ENCODE measurements around the gene JAML. TPM values are rescaled to one million over a fixed set of nuclear protein-coding genes. Genes with fewer than 3 reads are reported as not detected.

Gene JAML
- total RNA-seq, 1 donor from 2014 or later = 2.5 TPM

GRCh38 chr11:118258410-118258809, 33.6 kb upstream of the JAML start:
- no peak overlapping the region for H3K4me3 ChIP-seq (ENCODE audit: low read depth, low read length)
- H3K36me3 ChIP-seq (ENCODE audit: control insufficient read depth, insufficient read depth, low read length) = no peaks in the 10 kb centered on the region
- TF ChIP-seq CTCF (IDR thresholded peaks at IDR 0.05; ENCODE audit: insufficient read depth, low read length, poor library complexity, severe bottlenecking) = peak; percentile 31
- DNase-seq (ENCODE audit: low read depth) = no peak
- H3K27me3 ChIP-seq (ENCODE audit: control insufficient read depth, insufficient read depth, low read length) = no peaks in the 10 kb centered on the region

GRCh38 chr11:118252688-118253087, 27.9 kb upstream of the JAML start:
- Histone ChIP-seq H3K36me3 (ENCODE audit: control insufficient read depth, insufficient read depth, low read length) (no peaks in the 10 kb centered on the region), H3K4me3 (ENCODE audit: low read depth, low read length) (peak overlapping the region; percentile 91), H3K27me3 (ENCODE audit: control insufficient read depth, insufficient read depth, low read length) (no peaks in the 10 kb centered on the region)
- no peak for DNase-seq (ENCODE audit: low read depth)
- TF ChIP-seq CTCF (IDR thresholded peaks at IDR 0.05; ENCODE audit: insufficient read depth, low read length, poor library complexity, severe bottlenecking) = no peak

GRCh38 chr11:118251858-118252652, 27.2 kb upstream of the JAML start, which contains the start of gene MPZL3:
Gene MPZL3 (minus strand): TSS chr11:118252365. CDS start chr11:118252294, 71 bp downstream.
- no peak for TF ChIP-seq CTCF (IDR thresholded peaks at IDR 0.05; ENCODE audit: insufficient read depth, low read length, poor library complexity, severe bottlenecking)
- peak; percentile 79 for DNase-seq (ENCODE audit: low read depth)
- no peaks in the 10 kb centered on the region for H3K36me3 ChIP-seq (ENCODE audit: control insufficient read depth, insufficient read depth, low read length)
- H3K4me3 ChIP-seq (ENCODE audit: low read depth, low read length) = peak within 1 kb of the TSS; percentile 91
- no peaks in the 10 kb centered on the region for H3K27me3 ChIP-seq (ENCODE audit: control insufficient read depth, insufficient read depth, low read length)

GRCh38 chr11:118247041-118247440, 22.2 kb upstream of the JAML start:
- H3K27me3 ChIP-seq (ENCODE audit: control insufficient read depth, insufficient read depth, low read length) = no peaks in the 10 kb centered on the region
- DNase-seq (ENCODE audit: low read depth) = no peak
- TF ChIP-seq CTCF (IDR thresholded peaks at IDR 0.05; ENCODE audit: insufficient read depth, low read length, poor library complexity, severe bottlenecking) = no peak

GRCh38 chr11:118245936-118246562, 21.2 kb upstream of the JAML start:
- no peaks in the 10 kb centered on the region for H3K36me3 ChIP-seq (ENCODE audit: control insufficient read depth, insufficient read depth, low read length)
- H3K27me3 ChIP-seq (ENCODE audit: control insufficient read depth, insufficient read depth, low read length) = no peaks in the 10 kb centered on the region
- no peak for DNase-seq (ENCODE audit: low read depth)
- no peak overlapping the region for H3K4me3 ChIP-seq (ENCODE audit: low read depth, low read length)
- no peak for TF ChIP-seq CTCF (IDR thresholded peaks at IDR 0.05; ENCODE audit: insufficient read depth, low read length, poor library complexity, severe bottlenecking)

More at GRCh38 chr11:118247041-118247440, 22.2 kb upstream of the JAML start:
- H3K36me3 ChIP-seq (ENCODE audit: control insufficient read depth, insufficient read depth, low read length) = no peaks in the 10 kb centered on the region
- no peak overlapping the region for H3K4me3 ChIP-seq (ENCODE audit: low read depth, low read length)

Measured in kidney epithelial cell (primary cell).